Activated naive CD4-positive, alpha-beta T cell (primary cell): ENCODE measurements around the gene CYP4F12.
"Not testable (repeated sequence)": the region's sequence is repeated elsewhere in the genome, so short reads cannot be mapped to it uniquely, and the experiment has no call there.

Experiments used
- DNase-seq, 4 experiments: peaks; one replicate each; lab custom pipeline; 2025; lab: John Stamatoyannopoulos, UW

Gene CYP4F12

DNA sequence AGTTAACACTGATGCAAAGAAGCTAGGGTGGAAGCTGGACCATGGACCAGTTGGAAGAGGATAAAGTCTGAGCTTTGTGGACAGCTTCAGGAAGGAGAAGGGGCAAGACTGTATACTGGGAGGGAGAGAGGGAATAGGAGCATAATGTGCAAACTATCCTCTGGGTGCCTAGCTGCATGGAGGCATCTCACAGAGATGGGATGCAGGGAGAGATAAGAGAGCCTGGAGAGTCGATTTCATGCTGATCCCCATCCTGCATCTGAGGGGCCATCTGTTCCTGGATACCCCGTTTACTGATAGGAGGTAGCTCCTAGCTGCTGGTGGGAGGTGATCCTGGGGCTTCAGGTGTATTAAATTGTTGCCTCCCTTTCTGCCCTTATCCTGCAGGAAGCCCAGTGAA lies 23.4 kb upstream of the CYP4F12 start:
- DNase-seq, result no peak

DNA sequence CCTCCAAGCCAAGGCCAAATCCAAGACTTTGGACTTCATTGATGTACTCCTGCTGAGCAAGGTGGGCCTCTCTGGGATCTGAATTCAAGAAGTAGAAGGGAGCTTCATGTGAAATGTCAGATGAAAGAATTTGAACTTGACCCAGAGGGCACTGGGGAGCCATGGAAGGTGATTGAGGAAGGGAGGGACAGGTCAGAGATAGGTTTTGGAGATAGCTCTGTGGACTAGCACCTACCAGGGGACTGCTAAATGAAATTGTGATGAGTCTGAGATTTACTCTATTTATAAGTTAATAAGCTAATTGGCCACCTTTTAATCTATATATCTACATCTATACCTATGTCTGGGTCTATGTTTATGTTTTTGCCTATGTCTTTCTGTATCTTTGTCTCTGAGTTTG lies 22.8 kb upstream of the CYP4F12 start:
- DNase-seq, result not testable (repeated sequence)

- DNase-seq, result no peak
Observed at GRCh38 chr19:15651791-15652190, 21.1 kb upstream of the CYP4F12 start.

DNA sequence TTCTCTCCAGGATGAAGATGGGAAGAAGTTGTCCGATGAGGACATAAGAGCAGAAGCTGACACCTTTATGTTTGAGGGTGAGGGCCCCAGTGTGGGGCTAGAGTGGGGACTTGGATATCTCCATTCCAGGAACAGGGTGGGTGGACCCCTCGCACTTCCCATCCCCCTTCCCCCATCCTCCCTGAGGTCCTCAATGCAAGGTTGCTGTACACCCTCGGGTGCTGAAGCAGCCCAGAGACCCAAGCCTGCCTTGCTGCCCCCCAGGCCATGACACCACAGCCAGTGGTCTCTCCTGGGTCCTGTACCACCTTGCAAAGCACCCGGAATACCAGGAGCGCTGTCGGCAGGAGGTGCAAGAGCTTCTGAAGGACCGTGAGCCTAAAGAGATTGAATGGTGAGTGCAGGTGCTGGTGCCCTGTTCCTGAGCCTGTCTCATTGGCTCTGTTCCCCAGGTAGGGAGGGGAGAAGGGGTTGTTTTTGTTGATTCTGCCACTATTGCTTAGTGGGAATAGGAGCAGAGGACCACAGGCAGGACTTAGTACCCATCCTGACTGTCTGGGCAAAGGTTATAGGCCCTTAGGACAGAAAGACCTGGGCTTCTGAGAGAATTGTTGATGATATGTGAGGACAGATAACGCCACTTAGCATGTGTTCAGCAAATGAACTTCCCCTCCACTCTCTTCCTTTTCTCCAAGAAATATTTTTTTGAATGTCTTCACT lies 20.2 kb upstream of the CYP4F12 start:
- no peak for DNase-seq

DNA sequence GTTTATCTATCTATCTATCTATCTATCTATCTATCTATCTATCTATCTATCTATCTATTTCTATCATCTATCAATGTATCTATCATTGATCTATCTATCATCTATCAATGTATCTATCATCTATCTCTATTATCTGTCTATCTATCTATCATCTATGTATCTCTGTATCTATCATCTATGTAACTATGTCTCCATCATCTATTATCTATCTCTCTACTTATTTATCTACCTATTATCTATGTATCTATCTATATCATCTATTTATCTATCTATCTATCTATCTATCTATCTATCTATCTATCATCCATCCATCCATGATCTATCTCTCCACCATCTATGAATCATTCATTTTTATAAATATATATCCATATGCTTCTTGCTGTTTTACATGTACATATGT lies 16.4 kb upstream of the CYP4F12 start:
- DNase-seq, result no peak

- DNase-seq, result no peak
Observed at GRCh38 chr19:15663247-15663646, 9.6 kb upstream of the CYP4F12 start.

- no peak for DNase-seq
Observed at GRCh38 chr19:15666186-15666585, 6.7 kb upstream of the CYP4F12 start.

DNA sequence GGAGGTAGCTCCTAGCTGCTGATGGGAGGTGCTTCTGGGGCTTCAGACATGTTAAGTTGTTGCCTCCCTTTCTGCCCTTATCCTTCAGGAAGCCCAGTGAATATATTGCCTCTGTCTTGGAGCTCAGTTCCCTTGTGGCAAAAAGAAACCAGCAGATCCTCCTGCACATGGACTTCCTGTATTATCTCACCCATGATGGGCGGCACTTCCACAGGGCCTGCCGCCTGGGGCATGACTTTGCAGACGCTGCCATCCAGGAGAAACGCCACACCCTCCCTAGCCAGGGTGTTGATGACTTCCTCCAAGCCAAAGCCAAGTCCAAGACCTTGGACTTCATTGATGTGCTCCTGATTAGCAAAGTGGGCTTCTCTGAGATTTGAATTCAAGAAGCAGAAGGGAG lies 6.0 kb upstream of the CYP4F12 start:
- no peak for DNase-seq

- DNase-seq, result no peak
Observed at GRCh38 chr19:15669440-15669839, 3.4 kb upstream of the CYP4F12 start.

DNA sequence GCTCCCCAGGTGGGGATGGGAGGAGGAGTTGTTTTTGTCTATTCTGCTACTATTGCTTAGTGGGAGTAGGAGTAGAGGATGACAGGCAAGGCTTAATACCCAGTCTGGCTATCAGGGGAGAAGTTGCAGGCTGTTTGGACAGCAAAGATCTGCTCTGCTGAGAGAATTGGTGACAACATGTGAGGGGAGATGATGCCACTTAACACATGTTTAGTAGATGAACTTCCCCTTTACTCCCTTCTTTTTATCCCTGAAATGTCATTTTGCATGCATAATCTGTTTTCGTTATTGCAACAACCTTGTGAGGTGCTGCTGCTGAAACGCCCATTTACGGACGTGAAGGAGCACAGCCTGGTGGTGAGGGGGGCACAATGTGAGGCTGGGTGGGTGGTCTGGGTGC lies 3.0 kb upstream of the CYP4F12 start:
- no peak for DNase-seq

GRCh38 chr19:15671237-15671821 lies 1.6 kb upstream of the CYP4F12 start:
- DNase-seq, result no peak

GRCh38 chr19:15671891-15672579 lies 852 bp upstream of the CYP4F12 start:
- DNase-seq, result no peak

- no peak for DNase-seq
Observed at GRCh38 chr19:15673176-15673654, 328 bp downstream of the CYP4F12 start.

- DNase-seq, result no peak
Observed at GRCh38 chr19:15675560-15675959, 2.7 kb downstream of the CYP4F12 start.

DNA sequence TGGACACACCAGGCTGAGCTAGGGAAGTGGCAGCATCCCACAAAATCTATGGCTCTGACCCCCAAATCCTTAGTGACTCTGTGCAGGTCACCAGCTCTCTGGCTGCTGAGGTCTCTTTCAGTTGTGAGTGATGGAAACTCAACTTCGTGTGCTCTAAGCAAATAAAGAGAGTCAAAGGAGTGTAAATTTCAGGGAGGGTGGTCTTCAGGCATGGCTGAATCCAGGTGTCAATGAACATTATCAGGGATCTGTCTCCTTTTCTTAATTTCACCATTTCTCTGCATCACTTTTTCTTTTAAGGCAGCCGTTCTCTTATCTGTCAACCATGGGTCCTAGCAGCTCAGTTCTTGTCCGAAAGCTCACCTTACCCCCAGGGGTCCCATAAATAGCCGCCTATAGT lies 6.2 kb downstream of the CYP4F12 start:
- no peak for DNase-seq

DNA sequence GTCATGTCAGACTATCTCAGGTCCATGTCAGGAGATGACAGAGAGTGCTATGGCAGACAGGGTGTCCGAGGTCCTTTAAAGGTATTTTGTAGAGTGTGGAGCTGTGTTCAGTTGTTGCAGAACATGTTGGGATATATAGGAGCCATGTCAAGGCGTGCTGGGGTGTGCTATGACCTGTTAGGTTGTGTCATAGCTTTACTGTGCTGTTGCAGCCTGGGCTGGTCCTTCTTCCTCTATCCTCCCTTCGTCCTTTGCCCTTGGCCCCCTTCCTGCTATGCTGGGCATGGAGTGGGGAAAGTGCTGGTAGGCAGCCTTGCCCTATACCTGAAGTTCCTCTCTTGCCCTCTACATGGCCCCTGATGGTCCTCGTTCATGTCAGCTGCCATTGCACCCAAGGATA lies 7.0 kb downstream of the CYP4F12 start:
- DNase-seq, result not testable (repeated sequence)

DNA sequence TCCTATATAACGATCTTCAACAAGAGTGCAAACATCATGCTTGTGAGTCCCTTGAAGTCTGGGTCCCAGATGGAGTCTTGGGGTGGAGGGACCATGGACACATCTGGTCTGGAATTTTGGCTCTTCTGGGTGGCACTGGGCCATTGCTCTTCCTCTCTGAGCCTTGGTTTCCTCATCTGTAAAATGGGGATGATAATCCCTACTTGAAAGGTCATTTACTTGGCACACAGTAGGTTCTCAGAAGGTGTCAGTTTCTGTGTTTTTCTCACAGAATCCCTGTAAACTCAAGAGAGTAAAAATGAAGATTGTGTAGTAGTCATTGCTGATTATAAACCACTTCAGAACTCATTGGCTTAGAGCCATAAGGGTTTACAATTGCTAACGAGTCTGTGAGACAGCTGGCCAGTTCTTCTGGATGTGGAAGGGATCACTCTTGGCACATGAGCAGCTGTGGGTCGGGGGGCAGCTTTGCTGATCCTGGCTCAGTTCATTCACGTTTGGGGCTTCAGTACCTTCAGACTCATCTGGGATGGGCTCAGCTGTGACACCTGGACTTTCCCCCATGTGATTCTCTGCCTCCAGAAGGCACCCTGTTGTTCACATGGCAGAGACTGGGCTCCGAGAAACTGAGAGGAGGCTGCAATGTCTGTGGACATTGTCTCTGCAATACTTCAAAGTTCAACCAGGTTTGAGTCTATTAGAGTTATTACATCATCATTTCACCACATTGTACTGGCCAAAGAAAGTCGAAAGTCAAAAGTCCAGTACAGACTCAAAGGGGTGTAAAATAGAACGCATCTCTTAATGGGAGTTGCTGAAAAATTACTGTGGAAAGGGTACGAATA lies 7.8 kb downstream of the CYP4F12 start:
- no peak for DNase-seq

DNA sequence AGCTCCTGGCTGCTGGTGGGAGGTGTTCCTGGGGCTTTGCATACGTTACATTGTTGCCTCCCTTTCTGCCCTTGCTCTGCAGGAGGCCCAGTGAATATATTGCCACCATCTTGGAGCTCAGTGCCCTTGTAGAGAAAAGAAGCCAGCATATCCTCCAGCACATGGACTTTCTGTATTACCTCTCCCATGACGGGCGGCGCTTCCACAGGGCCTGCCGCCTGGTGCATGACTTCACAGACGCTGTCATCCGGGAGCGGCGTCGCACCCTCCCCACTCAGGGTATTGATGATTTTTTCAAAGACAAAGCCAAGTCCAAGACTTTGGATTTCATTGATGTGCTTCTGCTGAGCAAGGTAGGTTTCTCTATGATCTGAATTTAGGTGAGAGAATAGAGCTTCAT lies 10.5 kb downstream of the CYP4F12 start:
- no peak for DNase-seq

DNA sequence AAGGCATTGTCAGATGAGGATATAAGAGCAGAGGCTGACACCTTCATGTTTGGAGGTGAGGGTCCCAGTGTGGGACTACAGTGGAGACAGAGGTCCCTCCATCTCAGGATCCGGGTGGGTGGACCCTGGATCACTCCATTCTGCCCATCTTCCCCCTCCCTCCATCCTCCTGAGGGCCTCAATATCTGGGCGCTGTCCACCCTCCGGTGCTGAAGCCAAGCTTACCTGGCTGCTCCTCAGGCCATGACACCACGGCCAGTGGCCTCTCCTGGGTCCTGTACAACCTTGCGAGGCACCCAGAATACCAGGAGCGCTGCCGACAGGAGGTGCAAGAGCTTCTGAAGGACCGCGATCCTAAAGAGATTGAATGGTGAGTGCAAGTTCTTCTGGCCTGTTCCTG lies 11.9 kb downstream of the CYP4F12 start:
- DNase-seq, result no peak

DNA sequence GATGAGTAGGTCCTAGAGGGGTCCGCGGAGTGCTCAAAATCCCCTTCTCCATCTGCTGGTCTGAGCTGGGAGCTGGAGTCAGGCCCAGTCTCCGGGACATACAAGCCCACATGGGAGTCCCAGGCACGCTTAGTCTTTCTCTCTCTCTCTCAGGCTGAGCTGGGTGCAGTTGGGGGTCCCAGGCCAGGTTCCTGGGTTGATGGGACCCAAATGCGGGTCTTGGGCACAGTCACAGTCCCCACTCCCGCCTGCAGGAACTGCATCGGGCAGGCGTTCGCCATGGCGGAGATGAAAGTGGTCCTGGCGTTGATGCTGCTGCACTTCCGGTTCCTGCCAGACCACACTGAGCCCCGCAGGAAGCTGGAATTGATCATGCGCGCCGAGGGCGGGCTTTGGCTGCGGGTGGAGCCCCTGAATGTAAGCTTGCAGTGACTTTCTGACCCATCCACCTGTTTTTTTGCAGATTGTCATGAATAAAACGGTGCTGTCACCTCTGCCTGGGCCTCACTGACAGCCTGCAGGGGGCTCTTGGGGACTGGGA lies 23.8 kb downstream of the CYP4F12 start:
- DNase-seq, result no peak

GRCh38 chr19:15701757-15702533 lies 29.1 kb downstream of the CYP4F12 start:
- DNase-seq, result no peak
